ENCODE data around the gene LIN37. TPM values are rescaled to one million over a fixed set of nuclear protein-coding genes. Genes with fewer than 3 reads are reported as not detected.

LIN37 gene
- total RNA-seq, 1 experiment from 2014 or later = 6.4 TPM

- TF ChIP-seq E2F5 (CRISPR knock-in tag; IDR thresholded peaks at IDR 0.05) = no peak
- TF ChIP-seq ZNF317 (CRISPR knock-in tag; IDR thresholded peaks at IDR 0.05; ENCODE audit: borderline replicate concordance, low read depth) = no peak
- no peak for TF ChIP-seq ZNF219 (CRISPR knock-in tag; IDR thresholded peaks at IDR 0.05; ENCODE audit: borderline replicate concordance)
- TF ChIP-seq NFE2L1 (CRISPR knock-in tag; IDR thresholded peaks at IDR 0.05) = no peak
- no peak for TF ChIP-seq HMGA2 (CRISPR knock-in tag; IDR thresholded peaks at IDR 0.05)
- TF ChIP-seq ZNF232 (CRISPR knock-in tag; IDR thresholded peaks at IDR 0.05) = no peak
- no peak for TF ChIP-seq RORB (CRISPR knock-in tag; IDR thresholded peaks at IDR 0.05)
- TF ChIP-seq TEAD1 (CRISPR knock-in tag; IDR thresholded peaks at IDR 0.05) = no peak
- TF ChIP-seq ZNF512 (CRISPR knock-in tag; IDR thresholded peaks at IDR 0.05; ENCODE audit: borderline replicate concordance) = no peak
- no peak for TF ChIP-seq GTF2I (CRISPR knock-in tag; conservative IDR thresholded peaks at IDR 0.05)
- H3K27ac Mint-ChIP-seq = no peak overlapping the region
- no peaks in the 10 kb centered on the region for H3K9me3 Mint-ChIP-seq
- POLR2A ChIA-PET = no interaction called here
- ATAC-seq (no peak), DNase-seq (ENCODE audit: low spot score) (no peak)
- CTCF ChIA-PET = interaction anchor here (1.1 kb wide), 1 partner anchor 11 kb away, joined by 3 read pairs; no protein-coding TSS in a partner anchor
- no peaks in the 10 kb centered on the region for H3K27me3 Mint-ChIP-seq (ENCODE audit: low read depth)
- H3K36me3 Mint-ChIP-seq = peaks cover 70% of the 10 kb centered on the region
- H3K4me3 Mint-ChIP-seq = no peak overlapping the region
- H3K4me1 Mint-ChIP-seq = 0 out of 2 replicates have a peak, but pooled peaks cover 2% of the 10 kb centered on the region
Observed at GRCh38 chr19:35729763-35730162, 18.6 kb upstream of the LIN37 start.

GRCh38 chr19:35730326-35730725 is 18.1 kb upstream of the LIN37 start:
- no peak for ATAC-seq
- CTCF ChIA-PET = no interaction called here
- no peak overlapping the region for H3K27ac Mint-ChIP-seq
- H3K4me3 Mint-ChIP-seq = no peak overlapping the region
- no peaks in the 10 kb centered on the region for H3K9me3 Mint-ChIP-seq
- no peak for DNase-seq (ENCODE audit: low spot score)
- POLR2A ChIA-PET = interaction anchor here (1.7 kb wide), 1 partner anchor 10 kb away, joined by 6 read pairs; no protein-coding TSS in a partner anchor
- H3K36me3 Mint-ChIP-seq = peaks cover 66% of the 10 kb centered on the region
- no peaks in the 10 kb centered on the region for H3K27me3 Mint-ChIP-seq (ENCODE audit: low read depth)
- H3K4me1 Mint-ChIP-seq = 0 out of 2 replicates have a peak, but pooled peaks cover 2% of the 10 kb centered on the region
- TF ChIP-seq MYBL2 (CRISPR knock-in tag; IDR thresholded peaks at IDR 0.05) (no peak), PRDM15 (CRISPR knock-in tag; IDR thresholded peaks at IDR 0.05) (no peak), ZNF671 (CRISPR knock-in tag; IDR thresholded peaks at IDR 0.05) (no peak), HMGXB4 (CRISPR knock-in tag; IDR thresholded peaks at IDR 0.05) (no peak), E2F1 (CRISPR knock-in tag; IDR thresholded peaks at IDR 0.05) (no peak), E2F4 (CRISPR knock-in tag; IDR thresholded peaks at IDR 0.05; ENCODE audit: borderline replicate concordance, low read depth) (no peak), OVOL2 (CRISPR knock-in tag; IDR thresholded peaks at IDR 0.05; ENCODE audit: borderline replicate concordance) (no peak), SP1 (CRISPR knock-in tag; conservative IDR thresholded peaks at IDR 0.05) (no peak), ZNF219 (CRISPR knock-in tag; IDR thresholded peaks at IDR 0.05; ENCODE audit: borderline replicate concordance) (no peak), NFATC4 (CRISPR knock-in tag; IDR thresholded peaks at IDR 0.05) (no peak), ZNF425 (CRISPR knock-in tag; conservative IDR thresholded peaks at IDR 0.05) (no peak), KAT7 (CRISPR knock-in tag; IDR thresholded peaks at IDR 0.05; ENCODE audit: borderline replicate concordance) (no peak)
